PC-9 (cell line): Measurements from ENCODE around the gene BMP4. TPM values are rescaled to one million over a fixed set of nuclear protein-coding genes. Genes with fewer than 3 reads are reported as not detected.
A peak's percentile ranks its signal among the peaks of the same experiment; 100 is the strongest.

ENCODE experiments used
- BruUV-seq: library from RNA; stranded (reverse); fragments of 400-500 nt; replicated peaks from 2 replicates; lab custom pipeline; 2021; lab: Mats Ljungman, UMichigan
- CTCF ChIA-PET: fragments of 300-600 bp; sonication (Branson Sonifier 250); formaldehyde crosslinking; loops from one replicate; lab custom pipeline; 2022; ENCODE audit warnings: antibody characterized with exemption; lab: Charles Lee
- POLR2A ChIA-PET: fragments of 300-600 bp; sonication (Branson Sonifier 250); formaldehyde crosslinking; loops from one replicate; lab custom pipeline; 2022; ENCODE audit warnings: antibody characterized with exemption; ENCODE audit not compliant: unreplicated experiment; lab: Charles Lee
- DNase-seq, 2 experiments: peaks; one replicate each; pipeline versions ENCODE4 v3.0.0 to v3.0.0-alpha.2; 2015 to 2022; ENCODE audit warnings: mixed read lengths in 1 of 2
- H2AFZ ChIP-seq: fragments of 200-600 bp; sonication (generic); 2 replicates; pipeline ENCODE4 v1.8.1; 2017; ENCODE audit warnings: antibody characterized with exemption
- H3F3A ChIP-seq: fragments of 200-600 bp; sonication (generic); 2 replicates; pipeline ENCODE4 v1.8.1; 2017; ENCODE audit warnings: antibody characterized with exemption, mild to moderate bottlenecking, low read depth; ENCODE audit not compliant: insufficient read depth
- H3K27ac ChIP-seq: fragments of 200-600 bp; sonication (generic); 2 replicates; pipeline ENCODE4 v1.6.1; 2016; ENCODE audit warnings: mixed run types
- H3K27me3 ChIP-seq: fragments of 200-600 bp; sonication (generic); 2 replicates; pipeline ENCODE4 v1.6.1; 2016; ENCODE audit warnings: low read depth, mixed run types; ENCODE audit not compliant: insufficient read depth
- H3K36me3 ChIP-seq: fragments of 200-600 bp; sonication (generic); 2 replicates; pipeline ENCODE4 v1.6.1; 2016; ENCODE audit warnings: low read depth, mixed run types
- H3K4me1 ChIP-seq: fragments of 200-600 bp; sonication (generic); replicated peaks from 2 replicates; pipeline ENCODE4 v1.6.1; 2016; ENCODE audit warnings: mixed run types; ENCODE audit not compliant: insufficient read depth
- H3K4me2 ChIP-seq: fragments of 200-600 bp; sonication (generic); 2 replicates; pipeline ENCODE4 v1.6.1; 2017; ENCODE audit warnings: mixed run types
- H3K4me3 ChIP-seq: fragments of 200-600 bp; sonication (generic); 2 replicates; pipeline ENCODE4 v1.6.1; 2016; ENCODE audit warnings: mixed run types
- H3K79me2 ChIP-seq: fragments of 200-600 bp; sonication (generic); 2 replicates; pipeline ENCODE4 v1.6.1; 2017; ENCODE audit warnings: low read depth, mixed run types
- H3K9me2 ChIP-seq: fragments of 200-600 bp; sonication (generic); 2 replicates; pipeline ENCODE4 v1.8.1; 2017; ENCODE audit warnings: mild to moderate bottlenecking; ENCODE audit not compliant: insufficient read depth
- H3K9me3 ChIP-seq: fragments of 200-600 bp; sonication (generic); 2 replicates; pipeline ENCODE4 v1.8.1; 2016; ENCODE audit warnings: low read depth; ENCODE audit not compliant: insufficient read depth
- H4K20me1 ChIP-seq: fragments of 200-600 bp; sonication (generic); 2 replicates; pipeline ENCODE4 v1.8.1; 2017; ENCODE audit not compliant: insufficient read depth
- EZH2 ChIP-seq: fragments of 200-600 bp; sonication (generic); IDR thresholded peaks from 2 replicates; pipeline ENCODE4 v1.8.0; 2017; ENCODE audit warnings: antibody characterized with exemption, low read depth
- intact Hi-C: fragments of 100-400 bp; cut with micrococcal nuclease; formaldehyde crosslinking; loops from one replicate; pipeline ENCODE4 v1.10.0; 2022; ENCODE audit not compliant: unreplicated experiment
- total RNA-seq: library from RNA; stranded (reverse); gene quantifications from 2 replicates; pipeline ENCODE4 v1.2.3, GENCODE V29; 2021
- TF ChIP-seq, protein P1 (sequence below): fragments of 200-600 bp; sonication (generic); conservative IDR thresholded peaks from 2 replicates; pipeline ENCODE4 v1.6.1; 2017; ENCODE audit warnings: mixed run types, antibody characterized with exemption, mild to moderate bottlenecking, moderate library complexity

BMP4 gene
- total RNA-seq, 1 experiment from 2014 or later = 63.5 TPM

GRCh38 chr14:53964249-53964648 is 7.6 kb upstream of the BMP4 start:
- Histone ChIP-seq H3K79me2 (no peaks in the 10 kb centered on the region), H3K27me3 (no peaks in the 10 kb centered on the region), H3K9me2 (no peaks in the 10 kb centered on the region), H3K27ac (no peak overlapping the region), H3K4me3 (no peak overlapping the region), H3K4me2 (no peak overlapping the region), H3K4me1 (no peaks in the 10 kb centered on the region), H3K36me3 (no peaks in the 10 kb centered on the region), H4K20me1 (no peaks in the 10 kb centered on the region), H3F3A (no peaks in the 10 kb centered on the region), H2AFZ (no peak overlapping the region), H3K9me3 (no peaks in the 10 kb centered on the region)
- ChIA-PET CTCF (no interaction called here), POLR2A (no interaction called here)
- TF ChIP-seq, protein P1, sequence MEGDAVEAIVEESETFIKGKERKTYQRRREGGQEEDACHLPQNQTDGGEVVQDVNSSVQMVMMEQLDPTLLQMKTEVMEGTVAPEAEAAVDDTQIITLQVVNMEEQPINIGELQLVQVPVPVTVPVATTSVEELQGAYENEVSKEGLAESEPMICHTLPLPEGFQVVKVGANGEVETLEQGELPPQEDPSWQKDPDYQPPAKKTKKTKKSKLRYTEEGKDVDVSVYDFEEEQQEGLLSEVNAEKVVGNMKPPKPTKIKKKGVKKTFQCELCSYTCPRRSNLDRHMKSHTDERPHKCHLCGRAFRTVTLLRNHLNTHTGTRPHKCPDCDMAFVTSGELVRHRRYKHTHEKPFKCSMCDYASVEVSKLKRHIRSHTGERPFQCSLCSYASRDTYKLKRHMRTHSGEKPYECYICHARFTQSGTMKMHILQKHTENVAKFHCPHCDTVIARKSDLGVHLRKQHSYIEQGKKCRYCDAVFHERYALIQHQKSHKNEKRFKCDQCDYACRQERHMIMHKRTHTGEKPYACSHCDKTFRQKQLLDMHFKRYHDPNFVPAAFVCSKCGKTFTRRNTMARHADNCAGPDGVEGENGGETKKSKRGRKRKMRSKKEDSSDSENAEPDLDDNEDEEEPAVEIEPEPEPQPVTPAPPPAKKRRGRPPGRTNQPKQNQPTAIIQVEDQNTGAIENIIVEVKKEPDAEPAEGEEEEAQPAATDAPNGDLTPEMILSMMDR = no peak
- TF ChIP-seq EZH2 = no peak
- DNase-seq = no peak
- no TSS peak for BruUV-seq
- intact Hi-C loops = no loop called here

DNA sequence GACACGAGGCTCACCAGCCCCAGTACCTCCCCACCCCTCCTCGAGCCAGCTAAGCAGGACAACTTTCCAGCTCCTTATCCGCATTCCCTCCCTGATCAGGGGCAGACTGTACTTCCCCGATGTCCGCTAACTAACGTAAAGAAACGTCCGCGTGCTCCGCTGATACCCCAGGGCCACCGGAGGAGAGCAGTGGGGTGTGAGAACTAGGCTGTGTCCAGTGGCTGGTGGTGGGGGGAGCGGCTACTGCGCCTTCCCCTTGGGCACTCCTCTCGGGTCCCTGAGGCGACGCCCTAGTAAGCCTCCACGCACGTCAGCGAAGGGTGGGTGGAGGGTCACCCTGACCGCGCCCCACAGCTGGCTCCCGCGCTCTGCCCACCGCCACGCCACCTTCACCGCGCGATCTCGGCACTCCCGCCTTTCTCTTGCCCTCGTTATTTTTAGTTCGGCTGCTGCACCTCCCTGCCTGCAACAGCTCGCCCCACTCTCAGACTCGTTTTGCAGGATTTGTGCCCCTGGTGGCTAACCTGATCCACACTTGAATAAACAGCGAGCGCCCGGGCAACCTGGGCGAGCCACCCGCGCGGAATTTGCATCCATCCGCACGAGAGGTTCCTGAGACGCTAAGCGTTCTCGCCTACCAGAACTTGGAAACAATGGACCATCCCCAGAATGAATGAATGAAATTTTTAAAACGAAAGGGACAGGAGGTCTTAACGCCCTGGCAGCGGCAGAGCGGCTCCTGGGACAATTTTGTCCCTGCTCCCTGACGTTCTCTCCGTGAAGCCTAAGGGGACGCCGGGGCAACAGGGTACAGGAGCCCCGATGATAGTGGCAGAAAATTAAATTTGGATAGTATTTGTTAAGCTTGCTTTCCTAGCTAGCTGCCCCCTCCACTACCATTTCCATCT is 6.9 kb upstream of the BMP4 start:
- Histone ChIP-seq H3K4me3 (no peak overlapping the region), H3K27me3 (no peaks in the 10 kb centered on the region), H3K36me3 (no peaks in the 10 kb centered on the region), H3F3A (no peaks in the 10 kb centered on the region), H3K9me3 (no peaks in the 10 kb centered on the region), H3K9me2 (no peaks in the 10 kb centered on the region), H2AFZ (no peak overlapping the region), H3K27ac (no peak overlapping the region), H3K4me2 (peak overlapping the region; percentile 19; the same call in 1 of the 2 replicates), H3K4me1 (no peaks in the 10 kb centered on the region), H3K79me2 (no peaks in the 10 kb centered on the region), H4K20me1 (no peaks in the 10 kb centered on the region)
- CTCF ChIA-PET = interaction anchor here (0.6 kb wide), 1 partner anchor 14 kb away, joined by 4 read pairs; no protein-coding TSS in a partner anchor
- BruUV-seq = no TSS peak
- TF ChIP-seq, protein P1 = no peak
- TF ChIP-seq EZH2 = no peak
- POLR2A ChIA-PET = interaction anchor here (0.7 kb wide), 1 partner anchor 29 kb away, joined by 4 read pairs; no protein-coding TSS in a partner anchor
- peak in 1 of 2 experiments; percentile 50 for DNase-seq
- intact Hi-C loops = no loop called here

- H3K27ac ChIP-seq = no peak overlapping the region
- no peak for DNase-seq
- no peaks in the 10 kb centered on the region for H3K27me3 ChIP-seq
- H2AFZ ChIP-seq = no peak overlapping the region
- H3K79me2 ChIP-seq = no peaks in the 10 kb centered on the region
- no peak for TF ChIP-seq EZH2
- TF ChIP-seq, protein P1 = no peak
- POLR2A ChIA-PET = interaction anchor here (0.6 to 0.8 kb wide), 3 partner anchors 12 to 143 kb away, joined by 4 to 6 read pairs (median 4); no protein-coding TSS in a partner anchor
- peaks cover 3% of the 10 kb centered on the region for H3K4me1 ChIP-seq
- no peaks in the 10 kb centered on the region for H4K20me1 ChIP-seq
- H3K36me3 ChIP-seq = no peaks in the 10 kb centered on the region
- intact Hi-C loops = no loop called here
- no peak overlapping the region for H3K4me2 ChIP-seq
- no peaks in the 10 kb centered on the region for H3K9me3 ChIP-seq
- CTCF ChIA-PET = interaction anchor here (0.6 kb wide), 1 partner anchor 15 kb away, joined by 4 read pairs; no protein-coding TSS in a partner anchor
- H3K9me2 ChIP-seq = no peaks in the 10 kb centered on the region
- no peaks in the 10 kb centered on the region; the same call in 1 of the 2 replicates for H3F3A ChIP-seq
- BruUV-seq = no TSS peak
- H3K4me3 ChIP-seq = no peak overlapping the region
Observed at GRCh38 chr14:53962953-53963319, 6.3 kb upstream of the BMP4 start.
